OCI-LY7 (cell line): ENCODE data around the gene MSN. TPM values are rescaled to one million over a fixed set of nuclear protein-coding genes. Genes with fewer than 3 reads are reported as not detected.

Experiments used
- BruUV-seq: library from RNA; stranded (reverse); fragments of 400-500 nt; replicated peaks from 2 replicates; lab custom pipeline; 2021; lab: Mats Ljungman, UMichigan
- CTCF ChIA-PET: fragments of 300-600 bp; sonication (Branson Sonifier 250); formaldehyde crosslinking; loops from one replicate; lab custom pipeline; 2022; ENCODE audit warnings: antibody characterized with exemption; ENCODE audit not compliant: unreplicated experiment; lab: Charles Lee
- POLR2A ChIA-PET: fragments of 300-600 bp; sonication (Branson Sonifier 250); formaldehyde crosslinking; loops from one replicate; lab custom pipeline; 2022; ENCODE audit warnings: antibody characterized with exemption; lab: Charles Lee
- DNase-seq: peaks from one replicate; pipeline ENCODE4 v3.0.0-alpha.2; 2015; ENCODE audit warnings: low spot score
- H2AFZ ChIP-seq: fragments of 200-600 bp; sonication (generic), shearing (Covaris generic); 2 replicates; pipeline ENCODE4 v1.6.1; 2014; ENCODE audit warnings: mild to moderate bottlenecking, antibody characterized with exemption, low read length, moderate library complexity
- H3K27ac ChIP-seq: fragments of 200-600 bp; sonication (generic); 2 replicates; pipeline ENCODE4 v1.5.1; 2014; ENCODE audit warnings: mixed run types, low read depth, mild to moderate bottlenecking, moderate library complexity, low read length, inconsistent platforms; ENCODE audit not compliant: poor library complexity, severe bottlenecking
- H3K36me3 ChIP-seq: fragments of 200-600 bp; sonication (generic); 2 replicates; pipeline ENCODE4 v1.6.1; 2014; ENCODE audit warnings: mild to moderate bottlenecking, antibody characterized with exemption, low read length, moderate library complexity, mixed read lengths; ENCODE audit not compliant: insufficient read depth
- H3K4me1 ChIP-seq: fragments of 200-600 bp; sonication (generic); 2 replicates; pipeline ENCODE4 v1.5.1; 2014; ENCODE audit warnings: mild to moderate bottlenecking, low read length; ENCODE audit not compliant: insufficient read depth, poor library complexity, severe bottlenecking
- H3K4me2 ChIP-seq: fragments of 200-600 bp; sonication (generic); 2 replicates; pipeline ENCODE4 v1.6.1; 2014; ENCODE audit warnings: mild to moderate bottlenecking, low read length
- H3K4me3 ChIP-seq: fragments of 200-600 bp; sonication (generic); 2 replicates; pipeline ENCODE4 v1.5.1; 2014; ENCODE audit warnings: mild to moderate bottlenecking, low read depth, low read length; ENCODE audit not compliant: poor library complexity, severe bottlenecking
- H3K79me2 ChIP-seq: fragments of 200-600 bp; sonication (generic); 2 replicates; pipeline ENCODE4 v1.6.1; 2016; ENCODE audit warnings: low read depth, mild to moderate bottlenecking, low read length, moderate library complexity, mixed read lengths; ENCODE audit not compliant: insufficient read depth
- H3K9me2 ChIP-seq: fragments of 200-600 bp; sonication (generic); 2 replicates; pipeline ENCODE4 v1.6.1; 2016; ENCODE audit warnings: mild to moderate bottlenecking, low read length, mixed read lengths; ENCODE audit not compliant: insufficient read depth
- H3K9me3 ChIP-seq: fragments of 200-600 bp; sonication (generic); 2 replicates; pipeline ENCODE4 v1.6.1; 2014; ENCODE audit warnings: mild to moderate bottlenecking, mixed run types, low read length, mixed read lengths
- H4K20me1 ChIP-seq: fragments of 200-600 bp; sonication (generic); 2 replicates; pipeline ENCODE4 v1.6.1; 2014; ENCODE audit warnings: mild to moderate bottlenecking, antibody characterized with exemption, low read length, moderate library complexity, mixed read lengths; ENCODE audit not compliant: insufficient read depth
- CTCF ChIP-seq: fragments of 200-600 bp; sonication (generic); conservative IDR thresholded peaks from 2 replicates; pipeline ENCODE4 v1.5.1; 2014; ENCODE audit warnings: mild to moderate bottlenecking, antibody characterized with exemption, low read length, moderate library complexity, mixed read lengths
- EZH2phosphoT487 ChIP-seq: fragments of 200-600 bp; sonication (generic); IDR thresholded peaks from 2 replicates; pipeline ENCODE4 v1.6.1; 2018; ENCODE audit warnings: low read depth, borderline replicate concordance, mild to moderate bottlenecking, mixed run types, antibody characterized with exemption, low read length, moderate library complexity, mixed read lengths
- intact Hi-C: fragments of 100-400 bp; cut with micrococcal nuclease; formaldehyde crosslinking; loops from one replicate; pipeline ENCODE4 v1.10.0; 2022; ENCODE audit not compliant: unreplicated experiment
- total RNA-seq, 2 experiments: library from RNA; depleted of rRNA in 1 of 2; stranded (reverse); fragments of >200 nt in 1 of 2; shearing (Covaris generic) in 1 of 2; gene quantifications; 2 replicates each; pipeline ENCODE4 v1.2.3, GENCODE V29; 2014 to 2022

Gene MSN
- total RNA-seq, 2 experiments from 2014 or later = 95.8 to 143 TPM

DNA sequence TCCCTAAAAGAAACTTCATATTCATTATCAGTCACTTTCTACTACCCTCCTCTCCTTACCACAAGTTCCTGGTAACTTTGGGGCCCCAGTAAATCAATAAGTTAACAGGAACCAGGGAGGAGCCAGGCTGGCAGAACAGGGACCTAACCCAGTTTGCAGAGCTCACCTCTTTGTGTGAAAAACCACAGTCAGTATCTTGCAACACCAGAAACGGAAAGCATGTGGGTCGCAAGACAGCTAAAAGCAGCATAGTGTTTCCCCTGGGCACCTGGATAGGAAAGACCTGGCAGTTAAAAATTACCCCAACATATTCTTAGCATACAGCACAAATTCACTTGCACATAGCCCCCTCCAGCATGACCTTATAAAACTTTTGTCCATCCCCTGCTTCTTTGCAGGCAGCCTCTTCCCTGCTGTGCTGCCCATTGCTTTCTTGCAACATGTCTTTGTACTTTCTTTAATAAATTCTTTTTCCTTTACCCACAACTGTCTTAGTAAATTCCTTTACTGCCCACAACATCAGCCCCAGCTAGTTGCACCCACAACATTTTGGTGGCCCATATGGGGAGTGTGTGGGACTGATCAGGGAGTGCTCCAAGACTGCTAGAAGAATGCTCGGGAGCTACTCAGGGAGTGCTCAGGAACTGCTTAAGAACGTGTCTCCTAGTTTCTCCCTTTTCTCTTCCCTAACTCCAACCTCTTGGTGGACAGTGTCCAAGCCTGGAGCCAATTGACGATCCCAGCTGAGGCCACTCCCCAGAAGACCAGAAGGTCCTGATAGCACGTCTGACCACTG lies 83.4 kb downstream of the MSN start:
- Histone ChIP-seq H3K4me2 (no peak overlapping the region), H3K36me3 (no peaks in the 10 kb centered on the region), H3K4me1 (no peaks in the 10 kb centered on the region), H3K79me2 (no peaks in the 10 kb centered on the region), H3K27ac (no peak overlapping the region), H3K9me3 (no peaks in the 10 kb centered on the region), H4K20me1 (no peaks in the 10 kb centered on the region), H2AFZ (no peak overlapping the region), H3K9me2 (no peaks in the 10 kb centered on the region), H3K4me3 (no peak overlapping the region)
- intact Hi-C loops = no loop called here
- CTCF ChIA-PET = interaction anchor here (0.6 kb wide), 1 partner anchor 52 kb away, joined by 3 read pairs; no protein-coding TSS in a partner anchor
- no peak for DNase-seq
- no TSS peak for BruUV-seq
- POLR2A ChIA-PET = interaction anchor here (0.5 to 1.3 kb wide), 2 partner anchors 8 to 28 kb away, joined by 3 to 4 read pairs; no protein-coding TSS in a partner anchor
- TF ChIP-seq EZH2phosphoT487 (no peak), CTCF (no peak)

DNA sequence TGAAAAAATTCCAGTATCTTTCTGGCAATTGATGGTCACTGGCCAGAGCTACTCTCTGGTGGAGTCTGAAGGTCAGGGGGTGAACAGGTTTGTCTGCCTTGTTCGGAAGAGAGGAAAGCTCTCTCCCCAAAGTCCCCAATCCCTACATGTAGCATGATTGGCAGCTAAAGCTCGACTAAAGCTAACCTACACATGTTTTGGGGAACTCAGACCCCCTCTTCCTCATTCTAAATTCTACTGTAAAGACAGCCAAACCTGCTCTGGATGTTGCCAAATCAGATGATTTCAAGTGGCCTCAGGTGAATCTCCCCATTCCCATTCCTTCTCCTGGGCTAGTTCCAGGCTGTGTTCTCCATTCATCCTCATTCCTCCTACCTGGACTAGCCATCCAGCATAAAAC lies 84.1 kb downstream of the MSN start:
- no peak for TF ChIP-seq EZH2phosphoT487
- TF ChIP-seq CTCF = no peak
- no peaks in the 10 kb centered on the region for H4K20me1 ChIP-seq
- intact Hi-C loops = no loop called here
- no peak overlapping the region for H3K4me3 ChIP-seq
- no TSS peak for BruUV-seq
- H3K4me1 ChIP-seq = no peaks in the 10 kb centered on the region
- no peaks in the 10 kb centered on the region for H3K79me2 ChIP-seq
- H3K27ac ChIP-seq = no peak overlapping the region
- DNase-seq = no peak
- ChIA-PET CTCF (no interaction called here), POLR2A (interaction anchor here (0.6 kb wide), 1 partner anchor 40 kb away, joined by 3 read pairs; no protein-coding TSS in a partner anchor)
- no peaks in the 10 kb centered on the region for H3K36me3 ChIP-seq
- H2AFZ ChIP-seq = no peak overlapping the region
- no peaks in the 10 kb centered on the region for H3K9me2 ChIP-seq
- H3K9me3 ChIP-seq = no peaks in the 10 kb centered on the region
- no peak overlapping the region for H3K4me2 ChIP-seq

DNA sequence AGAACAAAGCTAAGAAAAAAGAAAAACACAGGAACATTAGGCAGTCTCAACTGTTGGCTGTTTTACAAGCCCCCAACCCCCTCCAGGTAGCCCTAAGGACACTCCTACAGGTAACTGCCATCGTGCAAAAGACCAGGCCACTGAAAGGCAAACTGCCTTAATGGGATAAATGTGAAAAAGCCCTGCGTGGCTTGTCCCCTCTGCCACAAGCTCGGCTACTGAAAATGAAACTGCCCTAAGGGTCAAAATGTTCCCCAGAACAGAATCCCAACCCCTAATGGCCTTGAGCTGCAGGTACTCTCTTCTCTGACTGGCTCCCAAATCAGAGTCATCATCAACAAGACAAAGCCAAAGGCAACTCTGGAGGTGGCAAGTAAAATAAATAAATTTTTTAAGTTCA lies 84.8 kb downstream of the MSN start:
- no peaks in the 10 kb centered on the region for H3K4me1 ChIP-seq
- BruUV-seq = no TSS peak
- H3K9me2 ChIP-seq = no peaks in the 10 kb centered on the region
- H3K4me3 ChIP-seq = no peak overlapping the region
- ChIA-PET CTCF (no interaction called here), POLR2A (interaction anchor here (1.1 kb wide), 1 partner anchor 21 kb away, joined by 3 read pairs; no protein-coding TSS in a partner anchor)
- H3K36me3 ChIP-seq = no peaks in the 10 kb centered on the region
- no peaks in the 10 kb centered on the region for H4K20me1 ChIP-seq
- H3K79me2 ChIP-seq = no peaks in the 10 kb centered on the region
- TF ChIP-seq EZH2phosphoT487 = no peak
- TF ChIP-seq CTCF = no peak
- H3K27ac ChIP-seq = no peak overlapping the region
- no peaks in the 10 kb centered on the region for H3K9me3 ChIP-seq
- no peak overlapping the region for H2AFZ ChIP-seq
- H3K4me2 ChIP-seq = no peak overlapping the region
- no peak for DNase-seq
- intact Hi-C loops = no loop called here
